ENCODE results near the gene TTC23.
"Not testable (repeated sequence)": the region's sequence is repeated elsewhere in the genome, so short reads cannot be mapped to it uniquely, and the experiment has no call there.

Gene TTC23

DNA sequence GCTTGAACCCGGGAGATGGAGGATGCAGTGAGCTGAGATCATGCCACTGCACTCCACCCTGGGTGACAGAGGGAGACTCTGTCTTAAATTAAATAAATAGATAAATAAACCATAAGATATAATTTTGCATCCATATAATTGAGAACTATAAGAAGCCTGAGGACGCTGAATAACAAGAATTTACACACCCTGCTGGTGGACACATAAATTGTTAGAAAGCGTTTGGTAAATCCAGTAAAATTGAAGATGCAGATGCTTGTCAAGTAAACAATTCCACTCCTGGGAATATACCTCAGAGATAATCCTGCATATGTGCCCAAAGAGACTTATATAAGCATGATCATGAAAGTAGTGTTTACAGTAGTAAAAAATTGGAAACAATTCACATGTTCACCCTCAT is 41.7 kb downstream of the TTC23 start:
- no peak overlapping the region for H3K4me3 ChIP-seq (ENCODE audit: control insufficient read depth, low read depth, low read length)
- TF ChIP-seq, protein P1, sequence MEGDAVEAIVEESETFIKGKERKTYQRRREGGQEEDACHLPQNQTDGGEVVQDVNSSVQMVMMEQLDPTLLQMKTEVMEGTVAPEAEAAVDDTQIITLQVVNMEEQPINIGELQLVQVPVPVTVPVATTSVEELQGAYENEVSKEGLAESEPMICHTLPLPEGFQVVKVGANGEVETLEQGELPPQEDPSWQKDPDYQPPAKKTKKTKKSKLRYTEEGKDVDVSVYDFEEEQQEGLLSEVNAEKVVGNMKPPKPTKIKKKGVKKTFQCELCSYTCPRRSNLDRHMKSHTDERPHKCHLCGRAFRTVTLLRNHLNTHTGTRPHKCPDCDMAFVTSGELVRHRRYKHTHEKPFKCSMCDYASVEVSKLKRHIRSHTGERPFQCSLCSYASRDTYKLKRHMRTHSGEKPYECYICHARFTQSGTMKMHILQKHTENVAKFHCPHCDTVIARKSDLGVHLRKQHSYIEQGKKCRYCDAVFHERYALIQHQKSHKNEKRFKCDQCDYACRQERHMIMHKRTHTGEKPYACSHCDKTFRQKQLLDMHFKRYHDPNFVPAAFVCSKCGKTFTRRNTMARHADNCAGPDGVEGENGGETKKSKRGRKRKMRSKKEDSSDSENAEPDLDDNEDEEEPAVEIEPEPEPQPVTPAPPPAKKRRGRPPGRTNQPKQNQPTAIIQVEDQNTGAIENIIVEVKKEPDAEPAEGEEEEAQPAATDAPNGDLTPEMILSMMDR (IDR thresholded peaks at IDR 0.05; ENCODE audit: control insufficient read depth, insufficient read depth, low read depth, low read length, missing control alignments): no peak
- no peak for DNase-seq (ENCODE audit: low read depth)

DNA sequence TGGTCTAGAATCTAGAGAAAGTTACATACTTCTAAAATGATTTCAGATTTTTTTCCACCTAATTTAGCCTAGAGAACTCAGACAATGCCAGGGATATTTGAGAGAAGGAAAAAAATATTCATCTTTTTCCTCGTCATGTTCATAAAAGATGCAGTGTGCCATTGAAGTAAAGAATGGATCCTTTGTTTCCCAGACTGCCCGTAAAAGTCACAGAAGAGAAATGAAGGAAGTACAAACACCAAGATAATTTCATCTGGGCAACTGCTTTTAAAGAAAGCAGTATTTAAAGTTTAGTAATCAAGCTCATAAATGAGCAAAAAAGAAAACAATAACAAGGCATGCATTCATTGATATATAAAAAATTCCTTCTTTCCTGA is 47.2 kb downstream of the TTC23 start:
- DNase-seq (ENCODE audit: low read depth): no peak
- TF ChIP-seq, protein P1 (IDR thresholded peaks at IDR 0.05; ENCODE audit: control insufficient read depth, insufficient read depth, low read depth, low read length, missing control alignments): no peak
- no peak overlapping the region for H3K4me3 ChIP-seq (ENCODE audit: control insufficient read depth, low read depth, low read length)

DNA sequence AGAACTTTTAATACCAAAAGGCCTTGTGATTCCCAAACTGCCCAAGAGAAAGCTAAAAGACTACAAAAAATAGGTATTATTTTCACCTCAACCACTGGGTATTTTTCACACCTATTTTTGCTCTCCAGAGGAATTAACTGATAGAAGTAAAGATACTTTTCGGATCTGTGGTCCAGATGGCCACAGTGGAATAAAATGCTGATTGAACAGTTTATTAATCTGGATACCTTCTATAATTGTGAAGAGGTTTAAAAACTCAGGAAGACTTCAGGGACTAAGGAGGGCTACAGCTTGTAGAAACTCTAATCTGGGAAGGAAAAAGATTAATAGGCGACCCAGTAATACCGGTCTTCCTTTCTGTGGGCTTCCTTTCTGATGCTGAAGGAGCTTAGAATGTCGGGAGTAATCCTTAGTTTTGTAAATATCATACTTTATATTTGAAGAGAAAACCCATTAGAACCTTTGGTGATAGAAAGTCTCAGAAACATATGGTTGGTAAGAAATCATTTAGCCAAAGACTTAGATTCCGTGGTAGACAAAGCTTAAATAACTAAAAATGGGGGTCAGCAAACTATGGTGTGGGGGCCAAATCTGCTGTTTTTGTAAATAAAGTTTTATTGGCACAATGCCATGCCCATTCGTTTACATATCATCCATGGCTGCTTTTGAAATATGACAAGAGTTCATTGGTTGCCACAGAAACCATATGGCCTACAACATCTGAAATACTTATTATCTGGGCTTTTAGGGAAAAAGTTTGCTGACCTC is 47.8 kb downstream of the TTC23 start:
- no peak overlapping the region for H3K4me3 ChIP-seq (ENCODE audit: control insufficient read depth, low read depth, low read length)
- TF ChIP-seq, protein P1 (IDR thresholded peaks at IDR 0.05; ENCODE audit: control insufficient read depth, insufficient read depth, low read depth, low read length, missing control alignments): no peak
- DNase-seq (ENCODE audit: low read depth): no peak

DNA sequence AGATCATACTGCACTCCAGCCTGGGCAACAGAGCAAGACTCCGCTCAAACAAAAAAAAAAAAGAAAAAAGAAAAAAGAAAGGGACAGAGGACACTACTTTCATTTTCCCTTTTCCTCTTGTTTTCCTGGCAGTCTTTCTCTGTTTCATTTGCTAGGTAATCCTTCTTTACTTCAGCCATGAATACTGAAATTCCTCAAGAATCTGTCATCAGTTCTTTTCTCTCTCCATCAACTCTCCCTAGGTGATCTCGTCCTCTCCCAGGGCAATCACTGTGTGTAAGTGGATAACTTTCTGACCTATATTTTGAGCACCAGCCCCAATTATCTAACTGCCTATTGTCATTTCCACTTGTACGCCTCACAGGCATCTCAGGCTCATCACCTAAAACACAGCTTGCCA is 51.5 kb downstream of the TTC23 start:
- H3K4me3 ChIP-seq (ENCODE audit: control insufficient read depth, low read depth, low read length): no peak overlapping the region
- TF ChIP-seq, protein P1 (IDR thresholded peaks at IDR 0.05; ENCODE audit: control insufficient read depth, insufficient read depth, low read depth, low read length, missing control alignments): no peak
- DNase-seq (ENCODE audit: low read depth): no peak

DNA sequence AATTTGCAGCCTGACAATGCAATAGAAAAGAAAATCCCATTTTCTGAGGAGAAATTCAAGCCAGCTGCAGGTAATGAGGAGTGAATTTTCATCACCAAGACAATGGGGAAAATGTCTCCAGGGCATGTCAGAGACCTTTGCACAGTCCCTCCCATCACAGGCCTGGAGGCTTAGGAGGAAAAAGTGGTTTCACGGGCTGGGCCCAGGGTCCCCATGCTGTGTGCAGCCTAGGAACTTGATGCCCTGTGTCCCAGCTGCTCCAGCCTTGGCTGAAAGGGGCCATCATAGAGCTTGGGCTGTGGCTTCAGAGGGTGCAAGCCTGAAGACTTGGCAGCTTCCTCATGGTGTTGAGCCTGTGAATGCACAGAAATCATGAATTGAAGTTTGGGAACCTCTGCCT is 57.2 kb downstream of the TTC23 start:
- DNase-seq (ENCODE audit: low read depth); H3K4me3 ChIP-seq (ENCODE audit: control insufficient read depth, low read depth, low read length): not testable (repeated sequence)

DNA sequence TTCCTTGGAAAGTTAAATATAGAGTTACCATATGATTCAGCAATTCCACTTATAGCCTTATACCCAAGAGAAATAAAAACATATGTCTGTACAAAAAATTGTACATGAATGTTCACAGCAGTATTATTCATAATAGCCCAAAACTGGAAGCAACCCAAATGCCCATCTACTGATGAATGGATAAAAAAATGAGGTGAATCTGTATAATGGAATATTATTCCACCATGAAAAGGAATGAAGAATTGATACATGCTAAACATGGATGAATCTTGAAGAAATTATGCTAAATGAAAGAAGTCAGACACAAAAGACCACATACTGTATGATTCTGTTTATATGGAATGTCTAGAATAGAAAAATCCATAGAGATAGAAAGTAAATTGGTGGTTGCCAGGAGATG is 61.4 kb downstream of the TTC23 start:
- no peak for DNase-seq (ENCODE audit: low read depth)
- TF ChIP-seq, protein P1 (IDR thresholded peaks at IDR 0.05; ENCODE audit: control insufficient read depth, insufficient read depth, low read depth, low read length, missing control alignments): no peak
- no peak overlapping the region for H3K4me3 ChIP-seq (ENCODE audit: control insufficient read depth, low read depth, low read length)

DNA sequence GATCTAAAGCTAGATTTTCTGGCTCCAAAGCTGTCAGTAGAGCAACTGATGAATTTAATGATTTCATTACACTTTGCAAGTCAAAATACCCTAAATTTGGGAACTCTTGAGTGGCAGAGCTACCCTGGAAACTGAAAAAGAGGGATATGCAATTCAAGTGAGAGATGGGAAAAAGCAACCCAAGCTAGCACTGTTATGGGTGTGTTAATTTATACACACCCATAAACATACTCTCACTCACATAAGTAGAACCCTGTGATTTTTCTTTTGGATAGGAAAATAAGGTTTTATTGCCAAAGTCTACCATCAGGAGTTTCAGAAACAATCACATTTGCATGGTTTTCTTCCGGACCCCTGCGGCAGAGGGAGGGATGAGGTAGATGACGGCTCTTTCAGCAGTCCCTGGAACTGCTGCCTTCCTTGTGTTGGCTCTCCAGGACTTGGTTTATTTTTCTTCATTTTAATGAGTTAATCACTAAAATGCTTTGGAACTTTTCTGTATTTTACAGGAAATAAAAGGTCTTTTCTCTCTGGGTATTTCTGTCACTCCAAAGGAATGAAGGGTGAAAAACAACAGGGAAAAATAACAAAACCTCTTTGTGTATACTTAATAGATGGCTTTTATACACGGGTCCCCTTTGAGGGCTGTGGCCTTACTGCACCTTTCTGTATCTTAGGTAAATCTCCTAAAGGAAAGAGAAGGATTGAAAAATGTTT is 63.8 kb downstream of the TTC23 start:
- no peak overlapping the region for H3K4me3 ChIP-seq (ENCODE audit: control insufficient read depth, low read depth, low read length)
- TF ChIP-seq, protein P1 (IDR thresholded peaks at IDR 0.05; ENCODE audit: control insufficient read depth, insufficient read depth, low read depth, low read length, missing control alignments): no peak
- DNase-seq (ENCODE audit: low read depth): no peak
